Sigmoid colon (tissue), 7 donors: ENCODE results near the gene B3GALT4. TPM values are rescaled to one million over a fixed set of nuclear protein-coding genes. Genes with fewer than 3 reads are reported as not detected.
A peak's percentile ranks its signal among the peaks of the same experiment; 100 is the strongest.

Source experiments
- DNase-seq: peaks from one replicate; pipeline ENCODE4 v3.0.0-alpha.2; 2019
- H3K27ac ChIP-seq, 4 donors: fragments of 200-600 bp; sonication (generic); one replicate each; pipeline ENCODE4 v1.5.1; 2016 to 2019; ENCODE audit warnings: mild to moderate bottlenecking in 1 of 4
- H3K27me3 ChIP-seq, 3 donors: fragments of 200-600 bp; sonication (generic); one replicate each; pipeline ENCODE4 v1.5.1; 2019; ENCODE audit warnings: mild to moderate bottlenecking in 1 of 3
- H3K36me3 ChIP-seq, 4 donors: fragments of 200-600 bp; sonication (generic); one replicate each; pipeline ENCODE4 v1.5.1; 2016 to 2019
- H3K4me1 ChIP-seq, 4 donors: fragments of 200-600 bp; sonication (generic); one replicate each; pipeline ENCODE4 v1.5.1; 2017 to 2019
- H3K4me3 ChIP-seq, 4 donors: fragments of 200-600 bp; sonication (generic); one replicate each; pipeline ENCODE4 v1.5.1; 2017 to 2019; ENCODE audit warnings: mild to moderate bottlenecking in 2 of 4, moderate library complexity in 1 of 4
- H3K9me3 ChIP-seq, 4 donors: fragments of 200-600 bp in 3 of 4; sonication (generic) in 3 of 4; one replicate each; pipeline versions ENCODE4 v1.5.1 to v1.6.1; 2013 to 2019
- CTCF ChIP-seq, 4 experiments: fragments of 450-650 bp in 3 of 4; fragments of 200-600 bp in 1 of 4; IDR thresholded peaks; one replicate each; pipeline ENCODE4 v1.5.1; 2016 to 2019; ENCODE audit warnings: antibody characterized with exemption in 4 of 4, mild to moderate bottlenecking in 3 of 4, moderate library complexity in 2 of 4
- EP300 ChIP-seq, 4 donors: sonication (generic); formaldehyde crosslinking; IDR thresholded peaks; one replicate each; pipeline ENCODE4 v1.6.1; 2017; ENCODE audit warnings: antibody characterized with exemption in 4 of 4
- POLR2A ChIP-seq, 2 donors: fragments of 450-650 bp; IDR thresholded peaks; one replicate each; pipeline ENCODE4 v1.6.1; 2016; ENCODE audit warnings: antibody characterized with exemption in 2 of 2, mild to moderate bottlenecking in 2 of 2, moderate library complexity in 2 of 2
- POLR2AphosphoS5 ChIP-seq, 4 donors: sonication (generic); formaldehyde crosslinking; IDR thresholded peaks; one replicate each; pipeline ENCODE4 v1.6.1; 2017; ENCODE audit warnings: antibody characterized with exemption in 4 of 4
- WGBS, 2 donors: extraction: QIAGEN DNeasy Blood & Tissue Kit; methylation state at CpG; one replicate each; pipeline ENCODE4 v1.1.7; 2013; 5-methylcytosine and 5-hydroxymethylcytosine counted together
- intact Hi-C: fragments of 100-400 bp; cut with DNase I; formaldehyde crosslinking; loops from one replicate; pipeline ENCODE4 v1.15.1; 2023
- polyA plus RNA-seq, 3 donors: library from polyadenylated mRNA; stranded (reverse); fragments of 200-250 nt; gene quantifications; one replicate each; pipeline ENCODE4 v1.2.3, GENCODE V29; 2013
- total RNA-seq, 4 donors: library from RNA; depleted of rRNA; stranded (reverse); fragments of >200 nt; gene quantifications; one replicate each; pipeline ENCODE4 v1.1.0, GENCODE V29; 2016
- donor health status: healthy with polysubstance abuse.
- donor health status: Bipolar disorder and iron deficiency.
- donor health status: healthy.

B3GALT4 gene
- total and polyA plus RNA-seq, 7 donors: 7.2 to 23.6 (median 19.2) TPM

DNA sequence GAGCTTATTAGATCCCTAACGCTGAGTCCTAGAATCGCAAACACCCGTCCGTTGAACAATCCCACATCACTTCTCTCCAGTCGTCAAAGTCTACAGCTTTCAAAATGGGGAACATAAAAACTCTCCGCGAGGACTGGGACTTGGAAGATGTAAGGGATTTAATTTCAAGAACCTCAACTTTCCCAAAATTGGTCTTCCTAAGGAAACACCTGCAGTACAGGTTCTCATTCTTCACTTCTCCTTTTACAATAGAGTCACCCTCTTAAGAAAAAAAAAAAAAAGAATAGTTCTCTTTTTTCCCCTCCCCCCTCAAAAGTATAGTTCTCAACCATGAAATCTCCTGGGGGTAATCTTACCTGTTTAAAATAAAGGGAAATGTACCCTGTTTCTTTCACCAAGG is 47.2 kb downstream of the B3GALT4 start:
- H3K9me3 ChIP-seq: no peaks in the 10 kb centered on the region
- H3K4me1 ChIP-seq: peaks cover 0 to 42% (median 34%) of the 10 kb centered on the region in 4 donors
- intact Hi-C loops: no loop called here
- no peak for TF ChIP-seq POLR2AphosphoS5 (IDR thresholded peaks at IDR 0.05)
- TF ChIP-seq POLR2A (IDR thresholded peaks at IDR 0.05): no peak
- TF ChIP-seq CTCF (IDR thresholded peaks at IDR 0.05): no peak
- no peak for TF ChIP-seq EP300 (IDR thresholded peaks at IDR 0.05)
- no peaks in the 10 kb centered on the region for H3K27me3 ChIP-seq
- H3K4me3 ChIP-seq: peak overlapping the region in 3 of 4 donors; percentile 75 to 84 (median 79)
- peak overlapping the region in 3 of 4 donors; percentile 86 to 94 (median 89) for H3K27ac ChIP-seq
- peaks cover 12 to 23% (median 20%) of the 10 kb centered on the region in 4 donors for H3K36me3 ChIP-seq
- 14 to 17% methylated on average over 7 of the region's 7 CpGs for WGBS, 2 donors
- DNase-seq: no peak

Other genes with a start within 250 kb of the B3GALT4 start
- gene HLA-DPA1, start 203.5 kb upstream of the B3GALT4 start, total RNA-seq: 10 to 100 TPM; 29.9 to 64.3 (median 46.2) TPM
- gene HLA-DPA1, start 203.5 kb upstream of the B3GALT4 start, polyA plus RNA-seq: 100 to 1,000 TPM in 2 of 3 donors, 10 to 100 TPM in 1; 49.2 to 210 (median 197) TPM
- 10 to 100 TPM; 39.2 to 62.4 (median 42.0) TPM for gene HLA-DPB1, start 201.1 kb upstream of the B3GALT4 start, total RNA-seq
- 100 to 1,000 TPM in 2 of 3 donors, 10 to 100 TPM in 1; 90.7 to 359 (median 180) TPM for gene HLA-DPB1, start 201.1 kb upstream of the B3GALT4 start, polyA plus RNA-seq
- 1 to 10 TPM in 1 of 4 donors, under 1 TPM in 2, not detected in 1; 0.16 to 1.4 (median 0.41) TPM for gene COL11A2, start 84.7 kb upstream of the B3GALT4 start, total RNA-seq
- under 1 TPM in 1 of 3 donors, not detected in 2; 0.60 TPM for gene COL11A2, start 84.7 kb upstream of the B3GALT4 start, polyA plus RNA-seq
- 10 to 100 TPM; 27.8 to 32.4 (median 30.4) TPM for gene RXRB, start 76.5 kb upstream of the B3GALT4 start, total RNA-seq
- gene RXRB, start 76.5 kb upstream of the B3GALT4 start, polyA plus RNA-seq: 10 to 100 TPM; 15.6 to 33.2 (median 16.2) TPM
- gene SLC39A7, start 76.3 kb upstream of the B3GALT4 start, total RNA-seq: 10 to 100 TPM; 48.7 to 52.1 (median 49.8) TPM
- 100 to 1,000 TPM in 1 of 3 donors, 10 to 100 TPM in 2; 31.2 to 189 (median 31.2) TPM for gene SLC39A7, start 76.3 kb upstream of the B3GALT4 start, polyA plus RNA-seq
- 10 to 100 TPM in 3 of 4 donors, not detected in 1; 17.3 to 19.0 (median 18.9) TPM for gene HSD17B8, start 72.5 kb upstream of the B3GALT4 start, total RNA-seq
- 10 to 100 TPM; 18.6 to 27.3 (median 21.3) TPM for gene HSD17B8, start 72.5 kb upstream of the B3GALT4 start, polyA plus RNA-seq
- gene RING1, start 68.6 kb upstream of the B3GALT4 start, total RNA-seq: 10 to 100 TPM; 13.2 to 18.1 (median 17.1) TPM
- gene RING1, start 68.6 kb upstream of the B3GALT4 start, polyA plus RNA-seq: 10 to 100 TPM; 27.7 to 36.0 (median 32.7) TPM
- 10 to 100 TPM; 26.2 to 44.6 (median 33.5) TPM for gene VPS52, start 5.2 kb upstream of the B3GALT4 start, total RNA-seq
- gene VPS52, start 5.2 kb upstream of the B3GALT4 start, polyA plus RNA-seq: 10 to 100 TPM; 23.4 to 51.2 (median 26.4) TPM
- 1,000 to 10,000 TPM; 2,427 to 4,810 (median 4,005) TPM for gene RPS18, start 5.0 kb upstream of the B3GALT4 start, total RNA-seq
- 1,000 to 10,000 TPM; 3,648 to 7,566 (median 5,490) TPM for gene RPS18, start 5.0 kb upstream of the B3GALT4 start, polyA plus RNA-seq
- 10 to 100 TPM; 28.2 to 41.6 (median 37.4) TPM for gene WDR46, start 12.1 kb downstream of the B3GALT4 start, total RNA-seq
- gene WDR46, start 12.1 kb downstream of the B3GALT4 start, polyA plus RNA-seq: 10 to 100 TPM; 15.3 to 51.2 (median 30.0) TPM
- gene PFDN6, start 12.5 kb downstream of the B3GALT4 start, total RNA-seq: 10 to 100 TPM in 3 of 4 donors, 1 to 10 TPM in 1; 7.5 to 56.1 (median 31.8) TPM
- 100 to 1,000 TPM; 131 to 173 (median 144) TPM for gene PFDN6, start 12.5 kb downstream of the B3GALT4 start, polyA plus RNA-seq
- 10 to 100 TPM; 33.2 to 48.9 (median 37.9) TPM for gene RGL2, start 21.8 kb downstream of the B3GALT4 start, total RNA-seq
- gene RGL2, start 21.8 kb downstream of the B3GALT4 start, polyA plus RNA-seq: 10 to 100 TPM in 2 of 3 donors, 1 to 10 TPM in 1; 5.8 to 40.2 (median 18.0) TPM
- 10 to 100 TPM; 29.8 to 80.0 (median 50.5) TPM for gene TAPBP, start 37.0 kb downstream of the B3GALT4 start, total RNA-seq
- 100 to 1,000 TPM in 1 of 3 donors, 10 to 100 TPM in 1, 1 to 10 TPM in 1; 7.8 to 114 (median 21.3) TPM for gene TAPBP, start 37.0 kb downstream of the B3GALT4 start, polyA plus RNA-seq
- gene ZBTB22, start 40.6 kb downstream of the B3GALT4 start, total RNA-seq: 10 to 100 TPM in 3 of 4 donors, 1 to 10 TPM in 1; 9.4 to 13.2 (median 12.7) TPM
- gene ZBTB22, start 40.6 kb downstream of the B3GALT4 start, polyA plus RNA-seq: 10 to 100 TPM; 11.3 to 19.2 (median 16.1) TPM
- gene DAXX, start 45.8 kb downstream of the B3GALT4 start, total RNA-seq: 10 to 100 TPM; 37.1 to 52.3 (median 48.3) TPM
- 10 to 100 TPM; 24.7 to 49.2 (median 33.0) TPM for gene DAXX, start 45.8 kb downstream of the B3GALT4 start, polyA plus RNA-seq
- 1 to 10 TPM in 2 of 4 donors, under 1 TPM in 2; 0.49 to 5.5 (median 1.3) TPM for gene KIFC1, start 114.7 kb downstream of the B3GALT4 start, total RNA-seq
- 10 to 100 TPM in 1 of 3 donors, 1 to 10 TPM in 2; 1.2 to 23.0 (median 4.6) TPM for gene KIFC1, start 114.7 kb downstream of the B3GALT4 start, polyA plus RNA-seq
- 10 to 100 TPM; 57.1 to 82.3 (median 66.0) TPM for gene PHF1, start 133.9 kb downstream of the B3GALT4 start, total RNA-seq
- 10 to 100 TPM; 22.4 to 43.2 (median 43.2) TPM for gene PHF1, start 133.9 kb downstream of the B3GALT4 start, polyA plus RNA-seq
- 100 to 1,000 TPM; 102 to 148 (median 120) TPM for gene CUTA, start 141.0 kb downstream of the B3GALT4 start, total RNA-seq
- 100 to 1,000 TPM; 110 to 193 (median 153) TPM for gene CUTA, start 141.0 kb downstream of the B3GALT4 start, polyA plus RNA-seq
- gene SYNGAP1, start 142.9 kb downstream of the B3GALT4 start, total RNA-seq: 10 to 100 TPM in 1 of 4 donors, 1 to 10 TPM in 3; 6.4 to 24.6 (median 9.9) TPM
- gene SYNGAP1, start 142.9 kb downstream of the B3GALT4 start, polyA plus RNA-seq: 10 to 100 TPM in 1 of 3 donors, 1 to 10 TPM in 1, under 1 TPM in 1; 0.92 to 17.8 (median 2.4) TPM
- gene ZBTB9, start 177.5 kb downstream of the B3GALT4 start, total RNA-seq: 1 to 10 TPM; 1.1 to 3.6 (median 1.4) TPM
- 1 to 10 TPM in 2 of 3 donors, under 1 TPM in 1; 0.60 to 4.2 (median 1.8) TPM for gene ZBTB9, start 177.5 kb downstream of the B3GALT4 start, polyA plus RNA-seq